Adrenal gland (tissue), 12 donors: ENCODE data around the gene IMMP2L. TPM values are rescaled to one million over a fixed set of nuclear protein-coding genes. Genes with fewer than 3 reads are reported as not detected.

Experiments used
- DNase-seq, 7 donors: peaks; one replicate each; pipeline ENCODE4 v3.0.0-alpha.2; 2019 to 2020
- H3K27ac ChIP-seq, 5 donors: fragments of 200-600 bp; sonication (generic) in 4 of 5; 1 replicate in 3 of 5; 2 replicates in 2 of 5; pipeline versions ENCODE4 v1.5.1 to v1.8.0; 2016 to 2020; ENCODE audit warnings: mild to moderate bottlenecking in 1 of 5
- H3K27me3 ChIP-seq: fragments of 200-600 bp; 2 replicates; pipeline ENCODE4 v1.8.0; 2021
- H3K36me3 ChIP-seq, 2 donors: fragments of 200-600 bp; replicated peaks in 1 of 2; 1 replicate in 1 of 2; 2 replicates in 1 of 2; pipeline versions ENCODE4 v1.5.1 to v1.8.0; 2018 to 2022
- H3K4me1 ChIP-seq, 2 donors: fragments of 200-600 bp; replicated peaks in 1 of 2; 1 replicate in 1 of 2; 2 replicates in 1 of 2; pipeline versions ENCODE4 v1.5.1 to v1.8.0; 2018 to 2021
- H3K4me3 ChIP-seq, 4 donors: fragments of 200-600 bp; sonication (generic) in 3 of 4; one replicate each; pipeline ENCODE4 v1.5.1; 2016 to 2018
- H3K9me3 ChIP-seq, 3 donors: fragments of 200-600 bp; sonication (generic) in 1 of 3; replicated peaks in 1 of 3; 1 replicate in 2 of 3; 2 replicates in 1 of 3; pipeline versions ENCODE4 v1.5.1 to v1.8.0; 2016 to 2021
- CTCF ChIP-seq, 6 experiments: fragments of 450-650 bp in 4 of 6; fragments of 200-600 bp in 2 of 6; sonication (generic) in 1 of 6; IDR thresholded peaks; 1 replicate in 5 of 6; 2 replicates in 1 of 6; pipeline versions ENCODE4 v1.5.1 to v1.8.0; 2016 to 2021; ENCODE audit warnings: antibody characterized with exemption in 6 of 6, mild to moderate bottlenecking in 2 of 6, moderate library complexity in 1 of 6
- POLR2A ChIP-seq, 2 donors: fragments of 450-650 bp; IDR thresholded peaks; one replicate each; pipeline ENCODE4 v1.6.1; 2017; ENCODE audit warnings: antibody characterized with exemption in 2 of 2, mild to moderate bottlenecking in 2 of 2, moderate library complexity in 1 of 2
- WGBS, 4 donors: extraction: QIAGEN DNeasy Blood & Tissue Kit in 2 of 4; methylation state at CpG; one replicate each; pipeline versions ENCODE4 v1.1.5 to v1.1.7; 2013 to 2017; 5-methylcytosine and 5-hydroxymethylcytosine counted together
- intact Hi-C, 2 donors: fragments of 100-400 bp; cut with DNase I; formaldehyde crosslinking; loops; one replicate each; pipeline versions ENCODE4 v1.14.1 to v1.15.0; 2022 to 2023
- polyA plus RNA-seq, 3 donors: library from polyadenylated mRNA; stranded (reverse); fragments of 200-250 nt in 2 of 3; fragments of 350-450 nt in 1 of 3; fragmentation: Illumina TruSeq in 1 of 3; extraction: RNeasy Lipid Tissue Mini Kit (QIAGEN cat#74804) in 1 of 3; gene quantifications; one replicate each; pipeline ENCODE4 v1.2.3, GENCODE V29; 2013 to 2014
- total RNA-seq, 9 donors: library from RNA; depleted of rRNA in 4 of 9; stranded (reverse); fragments of >200 nt in 4 of 9; fragments of 120-200 nt in 1 of 9; fragmentation: NEBNext Ultra II Directional in 1 of 9; extraction: Animal tissue kit (Norgen Biotek cat#: 25700) in 1 of 9; gene quantifications; one replicate each; pipeline versions ENCODE4 v1.1.0 to v1.2.4, GENCODE V29; 2013 to 2023
- donor health status: healthy with polysubstance abuse.
- donor health status: Bipolar disorder and iron deficiency.
- donor health status: DM: yes; HTN: yes; CAD: no.
- donor health status: DM: no; HTN: no; CAD: no.
- donor health status: DM: no; HTN: no; CAD: no.
- donor health status: DM: yes; HTN: yes; CAD: no.

Gene IMMP2L
- total and polyA plus RNA-seq, 12 donors, result 13.4 to 34.1 (median 25.3) TPM

DNA sequence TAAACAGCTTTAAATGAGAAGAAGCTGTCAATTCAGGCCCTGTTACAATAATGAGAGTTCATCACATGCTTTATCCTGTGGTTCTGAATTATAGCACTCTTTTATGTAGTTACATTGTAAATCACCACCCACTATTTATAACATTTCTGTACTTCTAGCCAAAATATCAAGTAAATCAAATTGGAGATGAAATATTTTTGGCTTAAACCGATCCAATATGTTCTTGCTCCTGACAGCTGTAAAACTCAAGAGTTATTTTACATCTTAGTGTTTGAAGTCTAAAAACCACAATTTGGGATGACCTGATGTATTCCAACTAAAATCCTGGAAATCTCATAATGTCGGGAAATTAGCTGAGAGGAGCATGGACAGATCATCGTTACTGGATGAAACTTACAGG, 842.6 kb downstream of the IMMP2L start:
- no peak for DNase-seq
- 58 to 62% (median 61%) methylated on average over 3 of the region's 3 CpGs for WGBS, 4 donors
- no peak overlapping the region for H3K4me3 ChIP-seq
- intact Hi-C loops, result no loop called here
- no peak overlapping the region for H3K27ac ChIP-seq
- no peaks in the 10 kb centered on the region for H3K9me3 ChIP-seq
- H3K36me3 ChIP-seq, result no peaks in the 10 kb centered on the region
- H3K4me1 ChIP-seq, result no peaks in the 10 kb centered on the region
- TF ChIP-seq CTCF (IDR thresholded peaks at IDR 0.05), result no peak
- no peak for TF ChIP-seq POLR2A (IDR thresholded peaks at IDR 0.05)
- no peaks in the 10 kb centered on the region for H3K27me3 ChIP-seq

DNA sequence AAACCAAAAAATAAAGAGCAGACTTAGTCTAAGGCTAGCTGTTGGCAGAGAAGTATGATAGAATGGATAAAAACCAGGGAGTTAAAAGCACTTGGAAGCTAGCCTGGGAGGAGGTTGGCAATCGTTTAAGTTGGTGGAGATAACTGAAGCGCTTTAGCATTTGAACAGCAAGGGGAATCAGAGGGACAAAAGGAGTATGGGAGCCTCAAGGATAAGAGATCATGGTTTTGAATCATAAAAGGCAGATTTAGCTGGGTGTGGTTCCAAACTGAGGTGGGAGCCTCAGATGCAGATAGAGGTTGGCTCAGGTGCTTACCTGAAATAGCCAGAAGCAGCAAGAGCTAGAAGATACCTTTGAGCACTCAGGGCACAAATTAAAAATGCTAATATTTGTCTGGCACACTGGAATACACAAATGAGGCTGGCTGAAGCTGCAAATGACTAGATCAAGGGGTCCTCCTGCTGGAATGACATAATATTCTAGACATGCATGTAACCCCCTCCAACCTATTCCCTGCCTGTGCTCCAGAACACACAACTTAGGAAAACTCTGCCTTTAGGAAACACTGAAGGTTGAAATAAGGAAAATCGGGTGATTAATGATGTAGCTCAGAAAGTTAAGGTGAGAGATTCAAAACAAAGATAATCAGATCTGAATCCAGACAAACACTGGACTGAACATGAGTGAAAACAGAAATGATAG, 843.6 kb downstream of the IMMP2L start:
- Histone ChIP-seq H3K4me3 (no peak overlapping the region), H3K27ac (no peak overlapping the region), H3K9me3 (no peaks in the 10 kb centered on the region), H3K4me1 (no peaks in the 10 kb centered on the region), H3K27me3 (no peaks in the 10 kb centered on the region), H3K36me3 (no peaks in the 10 kb centered on the region)
- no peak for DNase-seq
- intact Hi-C loops, result no loop called here
- TF ChIP-seq POLR2A (IDR thresholded peaks at IDR 0.05) (no peak), CTCF (IDR thresholded peaks at IDR 0.05) (no peak)
- 64 to 72% (median 67%) methylated on average over 3 of the region's 3 CpGs for WGBS, 4 donors

DNA sequence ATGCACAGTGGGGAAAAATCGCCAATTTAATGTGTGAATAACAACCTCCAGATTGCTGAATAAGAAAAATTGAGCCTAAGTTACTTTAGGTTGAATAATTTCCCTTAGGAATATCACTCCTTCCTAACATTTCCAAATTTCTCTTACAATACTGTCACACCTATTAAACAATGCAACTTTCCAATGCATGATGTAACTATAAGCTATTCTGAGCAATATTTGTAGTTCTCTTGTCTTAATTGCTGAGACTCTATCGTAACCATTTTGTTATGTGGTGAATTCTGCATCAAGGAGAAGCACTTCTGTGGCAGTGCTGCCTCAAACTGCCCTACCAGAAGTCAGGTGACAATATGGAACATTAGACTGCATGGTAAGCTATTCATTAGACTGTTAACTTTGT, 858.1 kb downstream of the IMMP2L start:
- no peak for TF ChIP-seq CTCF (IDR thresholded peaks at IDR 0.05)
- TF ChIP-seq POLR2A (IDR thresholded peaks at IDR 0.05), result no peak
- intact Hi-C loops, result no loop called here
- no peak for DNase-seq
- Histone ChIP-seq H3K4me3 (no peak overlapping the region), H3K9me3 (no peaks in the 10 kb centered on the region), H3K27me3 (no peaks in the 10 kb centered on the region), H3K4me1 (no peaks in the 10 kb centered on the region), H3K36me3 (no peaks in the 10 kb centered on the region), H3K27ac (no peak overlapping the region)
- WGBS, 4 donors, result 87 to 93% (median 92%) methylated on average over 2 of the region's 2 CpGs

DNA sequence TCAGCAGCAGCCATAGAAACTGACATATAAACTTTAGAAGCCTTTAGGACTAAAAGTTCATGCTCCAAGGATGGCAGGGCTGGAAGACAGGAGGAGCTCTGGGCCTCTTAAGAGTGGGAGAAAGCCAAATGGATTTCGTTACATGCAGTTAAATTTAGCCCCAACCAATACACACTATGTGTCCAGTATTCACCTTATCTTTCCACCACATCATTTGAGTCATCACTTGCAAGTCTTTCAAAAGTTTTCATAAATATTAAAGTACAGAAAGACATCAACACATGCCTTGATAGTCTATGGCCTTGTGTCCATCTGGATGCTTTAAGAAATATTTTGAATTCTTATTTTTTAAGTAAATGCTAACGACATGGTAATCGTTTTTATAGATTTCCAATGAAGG, 863.7 kb downstream of the IMMP2L start:
- intact Hi-C loops, result no loop called here
- no peak for DNase-seq
- Histone ChIP-seq H3K4me1 (no peaks in the 10 kb centered on the region), H3K36me3 (no peaks in the 10 kb centered on the region), H3K9me3 (no peaks in the 10 kb centered on the region), H3K27ac (no peak overlapping the region), H3K27me3 (no peaks in the 10 kb centered on the region), H3K4me3 (no peak overlapping the region)
- 85 to 89% (median 88%) methylated on average over 3 of the region's 3 CpGs for WGBS, 4 donors
- TF ChIP-seq POLR2A (IDR thresholded peaks at IDR 0.05) (no peak), CTCF (IDR thresholded peaks at IDR 0.05) (no peak)
